A549 (cell line): ENCODE results near the gene VAMP4.

ENCODE experiments used
- BHLHE40 ChIP-seq: IDR thresholded peaks from 2 replicates; pipeline ENCODE4 v1.6.1; 2012; ENCODE audit warnings: low read depth, low read length, inconsistent platforms
- CHD2 ChIP-seq: fragments of 150-350 bp; IDR thresholded peaks from 2 replicates; pipeline ENCODE4 v1.6.1; 2014; ENCODE audit warnings: low read length; ENCODE audit not compliant: partially characterized antibody
- EP300 ChIP-seq, 2 experiments: fragments of >200 bp; sonication (Bioruptor Twin); formaldehyde crosslinking; IDR thresholded peaks; 2 replicates in 1 of 2; 3 replicates in 1 of 2; pipeline ENCODE4 v1.6.1; 2016 to 2017
- ESRRA ChIP-seq: fragments of 150-350 bp; IDR thresholded peaks from 2 replicates; pipeline ENCODE4 v1.6.1; 2014; ENCODE audit warnings: mild to moderate bottlenecking, low read length, borderline replicate concordance
- HDAC2 ChIP-seq: fragments of 200-600 bp; sonication (generic); IDR thresholded peaks from 2 replicates; pipeline ENCODE4 v1.6.1; 2016
- MAZ ChIP-seq: fragments of 150-350 bp; IDR thresholded peaks from 2 replicates; pipeline ENCODE4 v1.6.1; 2014; ENCODE audit warnings: antibody characterized with exemption, low read depth, low read length, borderline replicate concordance
- NPAS2 ChIP-seq: fragments of 250-450 bp; sonication (Bioruptor Pico); IDR thresholded peaks from 2 replicates; pipeline ENCODE4 v1.8.0; 2022; ENCODE audit warnings: mild to moderate bottlenecking, moderate library complexity, borderline replicate concordance
- POLR2A ChIP-seq: IDR thresholded peaks from 2 replicates; pipeline ENCODE4 v1.6.1; 2012; ENCODE audit warnings: mild to moderate bottlenecking, low read length
- TF ChIP-seq, protein P1 (sequence below): fragments of >200 bp; sonication (Bioruptor Twin); formaldehyde crosslinking; IDR thresholded peaks from 3 replicates; pipeline ENCODE4 v1.5.1; 2016
- TF ChIP-seq, protein P2 (sequence below): fragments of 450-650 bp; IDR thresholded peaks from 2 replicates; pipeline ENCODE4 v1.6.1; 2014; ENCODE audit warnings: antibody characterized with exemption
- TF ChIP-seq, protein P3 (sequence below): fragments of 150-350 bp; IDR thresholded peaks from 2 replicates; pipeline ENCODE4 v1.6.1; 2014; ENCODE audit warnings: low read depth, mild to moderate bottlenecking, low read length
- TF ChIP-seq, protein P4 (sequence below): fragments of 200-600 bp; sonication (generic); IDR thresholded peaks from 2 replicates; pipeline ENCODE4 v1.6.1; 2016; ENCODE audit warnings: antibody characterized with exemption, mild to moderate bottlenecking, moderate library complexity
- TF ChIP-seq, protein P5 (sequence below): IDR thresholded peaks from 2 replicates; pipeline ENCODE4 v1.6.1; 2012

DNA sequence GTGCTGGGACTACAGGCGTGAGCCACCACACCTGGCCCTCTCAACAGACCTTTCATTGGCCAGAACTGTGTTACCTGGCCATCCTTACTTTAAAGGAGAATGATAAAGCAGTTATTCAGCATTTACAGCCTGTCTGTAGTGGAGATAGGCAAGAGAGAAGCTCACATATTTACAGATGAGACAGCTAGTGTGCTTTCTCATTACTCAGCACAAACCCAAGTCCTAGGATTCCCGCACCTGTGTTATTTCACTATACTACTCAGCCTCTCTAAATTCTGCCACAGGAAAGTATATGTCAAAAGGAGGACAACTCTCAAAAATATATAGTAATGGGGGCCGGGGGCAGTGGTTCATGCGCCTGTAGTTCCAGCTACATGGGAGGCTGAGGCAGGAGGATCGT is 73.5 kb downstream of the VAMP4 start:
- TF ChIP-seq, protein P1, sequence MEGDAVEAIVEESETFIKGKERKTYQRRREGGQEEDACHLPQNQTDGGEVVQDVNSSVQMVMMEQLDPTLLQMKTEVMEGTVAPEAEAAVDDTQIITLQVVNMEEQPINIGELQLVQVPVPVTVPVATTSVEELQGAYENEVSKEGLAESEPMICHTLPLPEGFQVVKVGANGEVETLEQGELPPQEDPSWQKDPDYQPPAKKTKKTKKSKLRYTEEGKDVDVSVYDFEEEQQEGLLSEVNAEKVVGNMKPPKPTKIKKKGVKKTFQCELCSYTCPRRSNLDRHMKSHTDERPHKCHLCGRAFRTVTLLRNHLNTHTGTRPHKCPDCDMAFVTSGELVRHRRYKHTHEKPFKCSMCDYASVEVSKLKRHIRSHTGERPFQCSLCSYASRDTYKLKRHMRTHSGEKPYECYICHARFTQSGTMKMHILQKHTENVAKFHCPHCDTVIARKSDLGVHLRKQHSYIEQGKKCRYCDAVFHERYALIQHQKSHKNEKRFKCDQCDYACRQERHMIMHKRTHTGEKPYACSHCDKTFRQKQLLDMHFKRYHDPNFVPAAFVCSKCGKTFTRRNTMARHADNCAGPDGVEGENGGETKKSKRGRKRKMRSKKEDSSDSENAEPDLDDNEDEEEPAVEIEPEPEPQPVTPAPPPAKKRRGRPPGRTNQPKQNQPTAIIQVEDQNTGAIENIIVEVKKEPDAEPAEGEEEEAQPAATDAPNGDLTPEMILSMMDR, result no peak
- TF ChIP-seq POLR2A, result no peak
- TF ChIP-seq MAZ, result no peak
- TF ChIP-seq, protein P2, sequence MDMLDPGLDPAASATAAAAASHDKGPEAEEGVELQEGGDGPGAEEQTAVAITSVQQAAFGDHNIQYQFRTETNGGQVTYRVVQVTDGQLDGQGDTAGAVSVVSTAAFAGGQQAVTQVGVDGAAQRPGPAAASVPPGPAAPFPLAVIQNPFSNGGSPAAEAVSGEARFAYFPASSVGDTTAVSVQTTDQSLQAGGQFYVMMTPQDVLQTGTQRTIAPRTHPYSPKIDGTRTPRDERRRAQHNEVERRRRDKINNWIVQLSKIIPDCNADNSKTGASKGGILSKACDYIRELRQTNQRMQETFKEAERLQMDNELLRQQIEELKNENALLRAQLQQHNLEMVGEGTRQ, result no peak
- TF ChIP-seq, protein P3, sequence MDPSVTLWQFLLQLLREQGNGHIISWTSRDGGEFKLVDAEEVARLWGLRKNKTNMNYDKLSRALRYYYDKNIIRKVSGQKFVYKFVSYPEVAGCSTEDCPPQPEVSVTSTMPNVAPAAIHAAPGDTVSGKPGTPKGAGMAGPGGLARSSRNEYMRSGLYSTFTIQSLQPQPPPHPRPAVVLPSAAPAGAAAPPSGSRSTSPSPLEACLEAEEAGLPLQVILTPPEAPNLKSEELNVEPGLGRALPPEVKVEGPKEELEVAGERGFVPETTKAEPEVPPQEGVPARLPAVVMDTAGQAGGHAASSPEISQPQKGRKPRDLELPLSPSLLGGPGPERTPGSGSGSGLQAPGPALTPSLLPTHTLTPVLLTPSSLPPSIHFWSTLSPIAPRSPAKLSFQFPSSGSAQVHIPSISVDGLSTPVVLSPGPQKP, result no peak
- no peak for TF ChIP-seq ESRRA
- TF ChIP-seq, protein P4, sequence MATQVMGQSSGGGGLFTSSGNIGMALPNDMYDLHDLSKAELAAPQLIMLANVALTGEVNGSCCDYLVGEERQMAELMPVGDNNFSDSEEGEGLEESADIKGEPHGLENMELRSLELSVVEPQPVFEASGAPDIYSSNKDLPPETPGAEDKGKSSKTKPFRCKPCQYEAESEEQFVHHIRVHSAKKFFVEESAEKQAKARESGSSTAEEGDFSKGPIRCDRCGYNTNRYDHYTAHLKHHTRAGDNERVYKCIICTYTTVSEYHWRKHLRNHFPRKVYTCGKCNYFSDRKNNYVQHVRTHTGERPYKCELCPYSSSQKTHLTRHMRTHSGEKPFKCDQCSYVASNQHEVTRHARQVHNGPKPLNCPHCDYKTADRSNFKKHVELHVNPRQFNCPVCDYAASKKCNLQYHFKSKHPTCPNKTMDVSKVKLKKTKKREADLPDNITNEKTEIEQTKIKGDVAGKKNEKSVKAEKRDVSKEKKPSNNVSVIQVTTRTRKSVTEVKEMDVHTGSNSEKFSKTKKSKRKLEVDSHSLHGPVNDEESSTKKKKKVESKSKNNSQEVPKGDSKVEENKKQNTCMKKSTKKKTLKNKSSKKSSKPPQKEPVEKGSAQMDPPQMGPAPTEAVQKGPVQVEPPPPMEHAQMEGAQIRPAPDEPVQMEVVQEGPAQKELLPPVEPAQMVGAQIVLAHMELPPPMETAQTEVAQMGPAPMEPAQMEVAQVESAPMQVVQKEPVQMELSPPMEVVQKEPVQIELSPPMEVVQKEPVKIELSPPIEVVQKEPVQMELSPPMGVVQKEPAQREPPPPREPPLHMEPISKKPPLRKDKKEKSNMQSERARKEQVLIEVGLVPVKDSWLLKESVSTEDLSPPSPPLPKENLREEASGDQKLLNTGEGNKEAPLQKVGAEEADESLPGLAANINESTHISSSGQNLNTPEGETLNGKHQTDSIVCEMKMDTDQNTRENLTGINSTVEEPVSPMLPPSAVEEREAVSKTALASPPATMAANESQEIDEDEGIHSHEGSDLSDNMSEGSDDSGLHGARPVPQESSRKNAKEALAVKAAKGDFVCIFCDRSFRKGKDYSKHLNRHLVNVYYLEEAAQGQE, result no peak
- TF ChIP-seq, protein P5, sequence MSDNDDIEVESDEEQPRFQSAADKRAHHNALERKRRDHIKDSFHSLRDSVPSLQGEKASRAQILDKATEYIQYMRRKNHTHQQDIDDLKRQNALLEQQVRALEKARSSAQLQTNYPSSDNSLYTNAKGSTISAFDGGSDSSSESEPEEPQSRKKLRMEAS, result no peak
- TF ChIP-seq CHD2, result no peak
- TF ChIP-seq HDAC2, result no peak
- no peak for TF ChIP-seq NPAS2
- no peak for TF ChIP-seq BHLHE40
- TF ChIP-seq EP300 (IDR thresholded peaks at IDR 0.05), result no peak
